ENCODE measurements around the gene RPL36.

GRCh38 chr19:5643060-5643459 is 47.0 kb upstream of the RPL36 start:
- no peak for TF ChIP-seq CTCF (IDR thresholded peaks at IDR 0.05)
- TF ChIP-seq CEBPB (IDR thresholded peaks at IDR 0.05): no peak
- no peak for TF ChIP-seq REST (IDR thresholded peaks at IDR 0.05)
- no peak for TF ChIP-seq POLR2AphosphoS2 (conservative IDR thresholded peaks at IDR 0.05; ENCODE audit: low read length)
- TF ChIP-seq POLR2A (IDR thresholded peaks at IDR 0.05; ENCODE audit: low read length): no peak
- no peak for TF ChIP-seq RARB (CRISPR knock-in tag; IDR thresholded peaks at IDR 0.05)
- no peak for TF ChIP-seq RCOR1 (IDR thresholded peaks at IDR 0.05; ENCODE audit: low read depth, low read length)
